Mesendoderm (in vitro differentiated cells): ENCODE data around the gene UBAP1L.

Experiments
- DNase-seq: peaks from one replicate; pipeline ENCODE4 v3.0.0; 2013
- H2AK5ac ChIP-seq: 2 replicates; pipeline ENCODE4 v1.6.1; 2013; ENCODE audit warnings: low read length, inconsistent platforms
- H2BK120ac ChIP-seq: 2 replicates; pipeline ENCODE4 v1.6.1; 2013; ENCODE audit warnings: low read depth, mild to moderate bottlenecking, low read length, moderate library complexity, mixed read lengths
- H2BK15ac ChIP-seq: replicated peaks from 2 replicates; pipeline ENCODE4 v1.6.1; 2013; ENCODE audit warnings: low read depth, mild to moderate bottlenecking, moderate library complexity
- H2BK5ac ChIP-seq: 2 replicates; pipeline ENCODE4 v1.6.1; 2013; ENCODE audit warnings: low read length, inconsistent platforms
- H3K18ac ChIP-seq: 2 replicates; pipeline ENCODE4 v1.6.1; 2013; ENCODE audit warnings: mild to moderate bottlenecking, low read length, mixed read lengths
- H3K23ac ChIP-seq: one replicate; pipeline ENCODE4 v1.6.1; 2013; ENCODE audit warnings: low read length
- H3K27ac ChIP-seq: 2 replicates; pipeline ENCODE4 v1.5.1; 2013; ENCODE audit warnings: low read depth, mild to moderate bottlenecking, inconsistent platforms, low read length, moderate library complexity
- H3K27me3 ChIP-seq: 2 replicates; pipeline ENCODE4 v1.6.1; 2013; ENCODE audit warnings: low read length, control low read depth, mild to moderate bottlenecking, inconsistent platforms; ENCODE audit not compliant: insufficient read depth, poor library complexity
- H3K36me3 ChIP-seq: 2 replicates; pipeline ENCODE4 v1.6.1; 2013; ENCODE audit warnings: low read length, inconsistent platforms; ENCODE audit not compliant: control insufficient read depth, insufficient read depth
- H3K4ac ChIP-seq: one replicate; pipeline ENCODE4 v1.6.1; 2013; ENCODE audit warnings: low read depth, mild to moderate bottlenecking, low read length, moderate library complexity
- H3K4me1 ChIP-seq: 2 replicates; pipeline ENCODE4 v1.6.1; 2013; ENCODE audit warnings: low read depth, low read length, inconsistent platforms; ENCODE audit not compliant: control insufficient read depth
- H3K4me2 ChIP-seq: 2 replicates; pipeline ENCODE4 v1.6.1; 2013; ENCODE audit warnings: low read length
- H3K4me3 ChIP-seq: 2 replicates; pipeline ENCODE4 v1.5.1; 2013; ENCODE audit warnings: mild to moderate bottlenecking, low read length
- H3K56ac ChIP-seq: one replicate; pipeline ENCODE4 v1.6.1; 2013; ENCODE audit warnings: low read length
- H3K79me1 ChIP-seq: 2 replicates; pipeline ENCODE4 v1.6.1; 2013; ENCODE audit warnings: low read length, inconsistent platforms
- H3K79me2 ChIP-seq: 2 replicates; pipeline ENCODE4 v1.6.1; 2013; ENCODE audit warnings: mild to moderate bottlenecking, low read length; ENCODE audit not compliant: control insufficient read depth, insufficient read depth
- H3K9ac ChIP-seq: 2 replicates; pipeline ENCODE4 v1.6.1; 2013; ENCODE audit warnings: low read length, inconsistent platforms
- H4K5ac ChIP-seq: one replicate; pipeline ENCODE4 v1.6.1; 2013; ENCODE audit warnings: low read length
- H4K8ac ChIP-seq: one replicate; pipeline ENCODE4 v1.6.1; 2013; ENCODE audit warnings: low read depth, mild to moderate bottlenecking, control low read depth, low read length, moderate library complexity
- WGBS: extraction: QIAGEN DNeasy Blood & Tissue Kit; methylation state at CpG from one replicate; pipeline ENCODE4 v1.1.7; 2013; ENCODE audit warnings: low lambda C conversion rate, missing lambda C conversion rate; ENCODE audit not compliant: insufficient coverage; ENCODE audit errors: extremely low coverage; 5-methylcytosine and 5-hydroxymethylcytosine counted together

Gene UBAP1L

DNA sequence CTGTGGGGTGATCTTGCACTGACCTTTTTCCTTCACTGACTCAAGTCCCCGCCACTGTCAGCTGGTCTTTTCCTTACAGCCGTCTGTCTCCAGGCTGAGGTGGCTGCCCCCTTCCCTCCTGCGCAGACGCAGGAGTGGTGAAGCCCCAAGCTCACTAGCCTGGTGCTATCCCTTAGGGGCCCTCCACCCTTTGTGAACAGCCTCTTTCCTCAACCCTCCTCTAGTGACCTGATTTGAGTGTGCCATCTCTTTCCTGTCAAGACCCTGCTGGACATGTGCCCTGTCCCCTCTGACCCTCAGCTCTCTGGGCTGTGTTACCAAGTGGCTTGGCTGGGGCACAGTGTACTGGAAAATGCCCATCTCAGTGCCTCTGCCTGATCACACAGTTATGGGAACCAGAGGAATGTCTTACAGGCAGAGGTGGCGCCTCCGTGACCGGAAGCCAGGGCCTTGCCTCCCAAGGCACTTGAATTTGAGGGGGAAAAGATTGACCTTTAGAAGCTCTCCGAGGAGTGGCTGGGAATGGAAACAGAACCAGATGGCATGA, 29.7 kb downstream of the UBAP1L start:
- Histone ChIP-seq H2AK5ac (no peak overlapping the region), H3K18ac (no peak overlapping the region), H3K4me3 (no peak overlapping the region), H4K5ac (no peak overlapping the region), H2BK5ac (no peak overlapping the region), H3K4me1 (peaks cover 21% of the 10 kb centered on the region), H3K79me2 (no peaks in the 10 kb centered on the region), H3K56ac (no peak overlapping the region), H3K23ac (no peak overlapping the region), H4K8ac (no peak overlapping the region), H3K9ac (no peak overlapping the region), H3K4ac (no peak overlapping the region), H3K79me1 (no peaks in the 10 kb centered on the region), H3K36me3 (no peaks in the 10 kb centered on the region), H3K27ac (no peak overlapping the region), H2BK15ac (no peak overlapping the region), H2BK120ac (no peak overlapping the region), H3K27me3 (no peaks in the 10 kb centered on the region), H3K4me2 (no peak overlapping the region)
- no peak for DNase-seq
- WGBS, result no CpG with 5 or more reads among the region's 8 CpGs

DNA sequence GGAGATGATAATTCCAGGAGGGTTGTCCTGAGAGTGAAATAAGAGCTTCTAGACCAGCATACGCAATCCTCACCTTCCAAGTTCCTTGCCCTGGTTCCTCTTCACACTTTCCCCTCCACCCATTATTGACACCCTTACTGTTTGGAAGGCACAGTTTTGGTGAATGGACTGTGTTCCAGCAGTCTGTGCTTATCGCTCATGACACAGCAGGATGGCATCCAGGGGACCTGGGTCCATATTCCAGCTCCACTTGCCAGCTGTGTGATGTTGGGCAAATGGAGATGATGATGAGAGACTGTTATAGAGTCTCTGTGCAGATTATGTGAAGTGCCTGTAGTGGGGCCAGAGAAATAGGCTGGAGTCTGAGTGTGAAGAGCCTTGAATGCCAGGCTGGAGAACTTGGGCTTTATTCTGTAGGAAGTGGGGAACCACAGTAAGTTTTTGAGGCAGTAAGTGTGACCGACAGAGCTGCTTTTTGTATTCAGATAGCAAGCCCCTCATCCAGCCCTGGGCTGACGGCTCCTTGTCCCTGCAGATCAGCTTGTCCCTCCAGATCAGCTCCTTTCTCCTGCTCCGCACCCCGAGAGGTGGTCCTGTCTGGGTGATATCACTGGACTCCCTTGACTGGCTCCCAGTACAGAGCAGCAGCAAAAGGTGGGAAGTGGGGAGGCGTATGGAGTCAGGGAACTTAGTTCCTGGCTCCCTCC, 30.3 kb downstream of the UBAP1L start:
- Histone ChIP-seq H3K36me3 (no peaks in the 10 kb centered on the region), H3K56ac (no peak overlapping the region), H3K4me3 (no peak overlapping the region), H2BK15ac (no peak overlapping the region), H2BK120ac (no peak overlapping the region), H3K4ac (no peak overlapping the region), H3K9ac (no peak overlapping the region), H3K4me2 (no peak overlapping the region), H3K79me2 (no peaks in the 10 kb centered on the region), H2AK5ac (no peak overlapping the region), H3K27me3 (no peaks in the 10 kb centered on the region), H3K79me1 (no peaks in the 10 kb centered on the region), H2BK5ac (no peak overlapping the region), H3K4me1 (peaks cover 21% of the 10 kb centered on the region), H4K8ac (no peak overlapping the region), H3K18ac (no peak overlapping the region), H3K27ac (no peak overlapping the region), H4K5ac (no peak overlapping the region), H3K23ac (no peak overlapping the region)
- WGBS, result no CpG with 5 or more reads among the region's 7 CpGs
- no peak for DNase-seq

DNA sequence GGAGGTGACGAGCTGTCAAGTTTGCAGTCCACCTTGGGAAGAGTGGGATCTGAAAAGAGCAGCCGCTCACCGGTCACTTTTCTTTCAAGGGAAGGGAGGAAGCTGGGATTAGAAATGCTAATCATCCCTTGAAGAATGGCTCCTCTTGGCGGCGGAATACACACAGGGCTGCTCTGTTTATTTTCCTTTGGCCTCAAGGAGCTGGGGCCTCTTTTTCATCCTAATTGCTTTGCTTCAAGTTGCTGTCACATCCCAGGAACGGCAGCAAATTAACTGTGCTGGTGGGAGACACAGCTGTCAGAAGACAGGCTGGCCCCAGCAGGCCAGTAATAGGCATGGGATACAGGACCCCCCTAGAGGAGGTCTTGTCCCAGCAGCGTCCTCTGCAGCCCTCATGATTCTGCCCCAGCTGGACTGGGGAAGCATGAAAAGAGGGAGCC, 31.7 kb downstream of the UBAP1L start:
- Histone ChIP-seq H2BK15ac (no peak overlapping the region), H3K9ac (peak overlapping the region; percentile 47), H3K36me3 (no peaks in the 10 kb centered on the region), H3K23ac (no peak overlapping the region), H4K5ac (no peak overlapping the region), H4K8ac (no peak overlapping the region), H3K4me2 (no peak overlapping the region), H3K4me1 (peaks cover 14% of the 10 kb centered on the region), H3K27me3 (no peaks in the 10 kb centered on the region), H3K79me2 (no peaks in the 10 kb centered on the region), H3K18ac (peak overlapping the region; percentile 53), H2AK5ac (no peak overlapping the region), H3K4me3 (no peak overlapping the region), H3K56ac (peak overlapping the region; percentile 71), H3K27ac (peak overlapping the region; percentile 60), H3K79me1 (no peaks in the 10 kb centered on the region), H2BK5ac (peak overlapping the region; percentile 61), H3K4ac (no peak overlapping the region), H2BK120ac (no peak overlapping the region)
- peak; percentile 87 for DNase-seq
- WGBS, result no CpG with 5 or more reads among the region's 7 CpGs

DNA sequence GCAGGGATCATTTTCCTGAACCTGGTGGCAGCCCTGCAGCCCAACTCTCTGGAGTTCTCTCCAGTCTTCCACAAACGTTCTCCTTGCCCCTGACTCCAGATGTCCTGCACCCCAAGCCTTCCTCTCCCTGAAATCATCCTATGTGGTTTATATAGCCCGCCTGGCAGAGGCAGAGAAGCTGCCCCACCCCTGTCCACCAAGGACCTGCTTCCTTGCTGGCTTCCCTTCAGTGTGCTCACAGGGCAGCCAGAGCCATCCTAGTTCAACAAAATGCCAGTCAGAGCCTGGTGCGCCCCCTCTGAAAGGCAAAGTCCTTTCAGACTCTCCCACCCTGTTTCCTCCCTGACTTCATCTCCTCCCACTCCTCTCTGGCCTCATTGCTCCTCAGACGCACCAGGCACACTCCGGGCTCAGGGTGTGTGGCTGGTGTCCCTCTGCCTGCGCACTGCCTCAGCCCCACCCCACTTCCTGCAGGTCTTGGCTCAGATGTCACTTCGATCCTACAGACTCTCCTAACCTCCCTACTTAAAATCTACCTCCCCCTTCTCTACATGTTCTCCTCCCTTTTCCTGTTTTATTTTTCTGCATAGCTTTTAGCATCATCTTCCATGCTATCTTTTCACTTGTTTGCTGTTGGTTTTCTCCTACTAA, 32.6 kb downstream of the UBAP1L start:
- Histone ChIP-seq H4K8ac (no peak overlapping the region), H2BK5ac (no peak overlapping the region), H3K18ac (no peak overlapping the region), H3K4me1 (peaks cover 14% of the 10 kb centered on the region), H3K4me3 (no peak overlapping the region), H3K9ac (peak overlapping the region; percentile 13), H3K79me2 (no peaks in the 10 kb centered on the region), H3K4ac (no peak overlapping the region), H3K79me1 (no peaks in the 10 kb centered on the region), H3K4me2 (no peak overlapping the region), H4K5ac (no peak overlapping the region), H2BK120ac (no peak overlapping the region), H3K23ac (no peak overlapping the region), H3K27ac (no peak overlapping the region), H2BK15ac (no peak overlapping the region), H3K36me3 (no peaks in the 10 kb centered on the region), H2AK5ac (no peak overlapping the region), H3K56ac (peak overlapping the region; percentile 65), H3K27me3 (no peaks in the 10 kb centered on the region)
- peak; percentile 65 for DNase-seq
- no CpG with 5 or more reads among the region's 7 CpGs for WGBS

DNA sequence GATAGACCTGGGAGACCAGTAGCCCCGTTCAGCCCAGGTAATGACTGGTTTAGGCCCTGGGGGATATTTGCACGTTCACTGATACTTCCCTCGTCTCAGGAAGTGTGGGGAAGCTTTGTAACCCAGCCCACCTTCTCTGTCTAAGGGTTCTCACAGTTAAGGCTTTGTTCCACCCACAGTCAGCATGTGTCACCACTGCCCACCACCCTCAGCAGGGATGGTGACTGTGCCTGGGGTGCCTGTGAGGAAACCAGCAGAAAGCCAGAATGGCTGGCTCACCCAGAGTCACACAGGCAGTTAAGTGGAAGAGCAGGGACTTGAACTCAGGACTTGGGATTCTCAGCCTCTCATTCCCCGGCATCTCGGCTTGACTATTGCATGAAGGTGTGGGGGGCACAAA, 33.2 kb downstream of the UBAP1L start:
- no CpG with 5 or more reads among the region's 5 CpGs for WGBS
- Histone ChIP-seq H3K4me3 (no peak overlapping the region), H3K4ac (no peak overlapping the region), H3K36me3 (no peaks in the 10 kb centered on the region), H4K8ac (no peak overlapping the region), H3K79me2 (no peaks in the 10 kb centered on the region), H3K4me1 (peaks cover 14% of the 10 kb centered on the region), H3K27me3 (no peaks in the 10 kb centered on the region), H3K23ac (no peak overlapping the region), H3K9ac (no peak overlapping the region), H2BK15ac (no peak overlapping the region), H3K79me1 (no peaks in the 10 kb centered on the region), H3K18ac (no peak overlapping the region), H4K5ac (no peak overlapping the region), H3K4me2 (no peak overlapping the region), H2BK5ac (no peak overlapping the region), H3K56ac (peak overlapping the region; percentile 11), H3K27ac (no peak overlapping the region), H2AK5ac (no peak overlapping the region), H2BK120ac (no peak overlapping the region)
- no peak for DNase-seq
